Activated CD8-positive, alpha-beta memory T cell treated with anti-CD3 and anti-CD28 coated beads, Interleukin-2, amount 50 U/mL, for 24 hours (primary cell): ENCODE results near the gene CEP250.
A peak's percentile ranks its signal among the peaks of the same experiment; 100 is the strongest.
"Not testable (repeated sequence)": the region's sequence is repeated elsewhere in the genome, so short reads cannot be mapped to it uniquely, and the experiment has no call there.

Source experiments
- DNase-seq: peaks from one replicate; pipeline ENCODE4 v3.0.0-alpha.2; 2020; ENCODE audit errors: extremely low read depth

Gene CEP250

DNA sequence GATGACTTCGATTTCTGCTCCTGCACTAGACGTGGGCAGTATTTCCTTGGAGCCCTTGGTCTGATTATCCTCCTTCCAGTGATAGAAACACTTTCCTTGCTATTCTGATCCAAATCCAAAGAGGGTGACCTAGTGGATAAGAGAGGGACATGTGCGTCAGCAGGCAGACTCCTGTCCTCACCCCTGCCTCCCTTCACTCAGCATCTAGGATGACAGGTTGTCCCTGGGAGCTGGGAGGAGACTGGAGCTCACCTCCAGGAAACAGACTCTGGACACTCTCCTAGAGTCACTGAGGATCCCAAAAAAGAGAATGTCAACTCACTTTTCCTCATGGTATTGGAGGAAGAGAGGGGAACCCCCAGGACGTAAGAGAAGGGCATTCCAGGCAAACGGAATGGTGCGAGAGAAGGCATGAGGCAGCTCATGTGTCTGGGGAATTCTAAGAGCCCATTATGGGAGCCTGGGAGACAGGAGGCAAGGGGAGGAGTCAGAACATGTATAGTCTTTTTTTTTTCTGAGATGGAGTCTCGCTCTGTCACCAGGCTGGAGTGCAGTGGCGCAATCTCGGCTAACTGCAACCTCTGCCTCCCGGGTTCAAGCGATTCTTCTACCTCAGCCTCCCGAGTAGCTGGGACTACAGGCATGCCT is 71.8 kb downstream of the CEP250 start:
- no peak for DNase-seq

DNA sequence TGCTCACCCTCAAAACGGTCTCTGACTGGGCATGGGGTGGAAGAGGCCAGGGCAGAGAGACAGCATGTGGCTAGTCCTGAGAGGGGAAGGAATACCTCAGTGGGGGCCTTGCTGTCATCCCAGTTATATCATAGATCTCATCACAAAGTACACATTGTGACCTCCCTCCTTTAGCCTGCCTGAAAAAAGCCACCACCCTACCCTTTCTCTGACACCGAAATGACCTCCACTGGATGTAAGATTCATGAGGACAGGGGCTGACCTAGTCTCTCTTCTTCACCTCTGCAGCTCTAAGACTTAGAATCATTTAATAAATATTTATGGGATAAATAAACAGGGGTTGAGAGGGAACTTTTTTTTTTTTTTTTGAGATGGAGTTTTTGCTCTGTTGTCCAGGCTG is 74.2 kb downstream of the CEP250 start, which contains the start of gene C20orf173:
Gene C20orf173 (minus strand): TSS at position 101 of the 400 bp plus-strand sequence. CDS start 279 bp downstream, outside the sequence.
- no peak for DNase-seq

DNA sequence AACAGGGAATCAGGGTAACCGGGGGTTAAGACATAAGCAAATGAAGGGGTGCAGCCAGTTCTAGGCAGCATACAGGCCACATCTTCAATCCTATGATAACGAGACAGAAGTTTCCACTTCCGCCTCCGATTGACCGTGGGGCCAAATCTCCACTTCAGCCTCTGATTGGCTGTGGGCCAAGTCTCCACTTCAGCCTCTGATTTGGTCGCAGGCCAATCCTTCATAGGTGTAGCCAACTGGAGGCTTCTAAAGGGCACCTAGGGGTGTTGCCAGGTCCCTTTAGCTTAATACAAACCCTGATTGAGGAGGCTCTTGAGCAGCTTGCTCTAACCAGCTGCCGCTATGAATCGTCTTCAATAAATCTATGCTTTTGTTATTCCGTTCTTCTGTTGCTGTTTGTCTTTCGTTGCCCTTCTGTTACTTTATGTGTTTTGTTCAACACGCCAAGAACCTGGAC is 84.4 kb downstream of the CEP250 start:
- no peak for DNase-seq

DNA sequence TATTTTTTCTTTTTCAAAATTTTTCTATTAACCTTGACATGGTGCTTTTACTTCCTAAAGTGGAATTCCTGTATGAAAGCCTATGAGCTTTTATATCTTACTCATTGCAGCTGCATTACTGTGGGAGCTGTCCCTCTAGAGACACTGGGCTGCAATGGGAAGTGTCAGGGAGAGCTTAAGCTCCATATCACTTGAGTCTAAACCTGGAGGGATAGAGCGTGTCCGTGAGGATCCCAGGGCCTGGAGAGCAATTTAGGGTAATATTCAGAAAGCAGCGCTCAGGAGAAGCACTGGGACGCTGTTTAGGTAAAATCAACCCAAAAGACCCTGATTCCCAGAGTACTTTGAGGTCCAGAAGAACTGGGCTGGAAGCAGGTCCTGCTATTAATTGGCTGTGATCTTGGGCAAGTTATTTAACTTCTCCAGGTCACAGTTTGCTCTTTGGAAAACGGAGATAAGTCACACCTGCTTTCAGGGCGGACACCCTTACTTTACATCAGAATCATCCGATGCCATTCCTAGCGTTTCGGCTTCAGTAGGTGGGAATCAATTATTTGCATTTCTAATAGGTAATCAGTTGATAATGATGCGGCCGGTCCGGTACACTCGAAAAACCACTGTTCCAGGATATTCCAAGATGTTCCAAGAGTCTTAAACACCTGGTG is 85.9 kb downstream of the CEP250 start:
- no peak for DNase-seq

DNA sequence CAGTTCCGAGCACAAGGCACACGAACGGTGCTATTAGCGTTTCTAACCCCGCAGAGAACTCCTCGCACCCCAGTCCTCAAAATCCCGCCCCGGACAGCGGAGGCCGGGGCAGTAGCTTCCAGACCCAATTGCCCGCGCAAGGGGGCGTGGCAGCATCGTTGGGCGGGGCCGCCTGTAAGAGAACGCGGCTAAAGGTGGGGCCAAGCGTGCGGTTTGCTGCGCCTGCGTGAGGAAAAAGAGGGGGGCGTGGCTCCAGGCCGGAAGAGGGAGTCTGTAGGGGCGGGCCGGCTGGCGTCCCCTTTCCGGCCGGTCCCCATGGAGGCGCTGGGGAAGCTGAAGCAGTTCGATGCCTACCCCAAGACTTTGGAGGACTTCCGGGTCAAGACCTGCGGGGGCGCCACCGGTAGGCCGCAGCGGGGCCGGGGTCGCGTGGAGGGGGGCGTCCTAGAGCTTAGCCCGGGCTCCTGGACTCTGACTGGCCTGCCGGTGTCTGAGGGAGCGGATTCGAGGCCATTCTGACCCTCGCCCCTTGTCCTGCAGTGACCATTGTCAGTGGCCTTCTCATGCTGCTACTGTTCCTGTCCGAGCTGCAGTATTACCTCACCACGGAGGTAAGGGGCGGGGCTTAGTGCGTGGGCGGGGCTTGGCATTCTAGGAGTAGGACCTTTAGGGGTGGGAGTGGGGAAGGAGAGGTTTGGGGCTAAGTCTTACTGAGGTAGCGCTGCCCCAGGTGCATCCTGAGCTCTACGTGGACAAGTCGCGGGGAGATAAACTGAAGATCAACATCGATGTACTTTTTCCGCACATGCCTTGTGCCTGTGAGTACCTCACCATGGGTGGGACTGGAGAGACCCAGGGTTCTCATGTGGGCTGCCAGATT is 86.6 kb downstream of the CEP250 start, which contains the start of gene ERGIC3:
Gene ERGIC3 (plus strand): TSS at position 296 of the 880 bp plus-strand sequence. CDS start 20 bp downstream, at position 316.
- DNase-seq, result peak; percentile 94

DNA sequence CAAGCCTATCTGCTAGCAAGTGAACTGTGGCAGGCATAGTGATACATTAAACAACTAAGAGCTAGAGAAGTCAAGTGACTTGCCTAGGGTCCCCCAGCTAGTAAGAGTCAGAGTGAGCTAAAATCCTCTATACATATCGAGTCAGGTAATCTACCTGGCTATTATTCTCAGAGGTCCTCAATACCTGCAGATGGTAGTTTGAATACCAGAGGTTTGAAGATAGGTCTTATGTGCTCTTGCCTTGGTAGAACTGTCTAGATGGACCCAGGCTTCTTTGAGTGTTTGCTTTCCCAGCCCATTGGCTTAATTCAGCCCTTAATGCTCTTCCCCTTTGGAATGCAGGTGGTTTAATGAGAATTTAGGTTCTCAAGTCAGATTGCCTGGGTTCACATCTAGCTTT is 87.6 kb downstream of the CEP250 start:
- DNase-seq, result no peak

DNA sequence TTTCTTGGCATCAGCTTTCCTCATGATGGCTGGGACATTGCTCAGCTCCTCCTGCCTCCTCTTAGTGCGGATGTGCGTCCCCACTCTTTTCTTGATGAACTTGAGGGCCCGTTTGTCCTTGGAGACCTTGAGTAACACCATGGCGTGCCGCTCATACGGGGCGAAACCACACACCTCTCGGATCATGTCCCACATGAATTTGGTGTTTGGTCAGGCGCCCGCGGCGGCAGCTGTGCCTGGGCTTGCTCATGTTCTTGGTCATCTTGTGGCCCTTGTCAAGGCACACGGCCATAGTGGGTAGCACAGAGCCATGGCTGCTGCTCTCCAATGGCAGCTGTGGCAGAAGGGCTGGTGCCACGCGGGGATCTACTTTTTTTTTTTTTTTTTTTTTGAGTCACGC is 89.0 kb downstream of the CEP250 start:
- no peak for DNase-seq

DNA sequence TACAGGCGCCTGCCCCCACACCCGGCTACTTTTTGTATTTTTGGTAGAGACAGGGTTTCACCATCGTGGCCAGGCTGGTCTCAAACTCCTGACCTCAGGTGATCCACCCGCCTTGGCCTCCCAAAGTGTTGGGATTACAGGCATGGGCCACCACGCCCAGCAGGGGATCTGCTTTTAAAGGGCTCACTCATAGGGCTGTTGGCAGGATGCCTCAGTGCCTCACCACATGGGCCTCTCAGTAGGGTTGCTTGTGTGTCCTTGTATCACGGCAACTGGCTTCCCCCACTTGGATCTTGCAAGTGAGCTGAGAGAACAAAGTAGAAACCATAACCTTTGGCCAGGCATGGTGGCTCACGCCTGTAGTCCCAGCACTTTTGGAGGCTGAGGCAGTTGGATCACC is 89.5 kb downstream of the CEP250 start:
- DNase-seq, result not testable (repeated sequence)

DNA sequence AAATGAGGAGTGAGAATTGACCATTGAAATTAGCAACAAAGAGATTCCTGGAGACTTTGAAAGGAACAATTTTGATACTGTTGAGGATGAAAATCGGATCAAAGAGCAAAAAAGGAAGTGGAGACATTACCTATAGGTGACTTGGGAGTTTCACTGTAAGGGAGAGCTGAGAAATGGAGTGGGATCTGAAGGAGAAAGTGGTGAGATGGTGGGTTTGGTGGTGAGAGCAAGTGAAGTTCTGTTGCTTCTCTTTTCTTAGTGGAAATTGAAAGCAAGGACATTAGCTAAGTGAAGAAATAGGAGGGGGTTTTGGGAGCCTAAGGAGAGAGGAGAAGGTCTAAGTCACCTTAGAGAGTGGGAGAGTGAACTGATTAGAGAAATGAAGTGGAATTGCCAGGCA is 90.7 kb downstream of the CEP250 start:
- no peak for DNase-seq

DNA sequence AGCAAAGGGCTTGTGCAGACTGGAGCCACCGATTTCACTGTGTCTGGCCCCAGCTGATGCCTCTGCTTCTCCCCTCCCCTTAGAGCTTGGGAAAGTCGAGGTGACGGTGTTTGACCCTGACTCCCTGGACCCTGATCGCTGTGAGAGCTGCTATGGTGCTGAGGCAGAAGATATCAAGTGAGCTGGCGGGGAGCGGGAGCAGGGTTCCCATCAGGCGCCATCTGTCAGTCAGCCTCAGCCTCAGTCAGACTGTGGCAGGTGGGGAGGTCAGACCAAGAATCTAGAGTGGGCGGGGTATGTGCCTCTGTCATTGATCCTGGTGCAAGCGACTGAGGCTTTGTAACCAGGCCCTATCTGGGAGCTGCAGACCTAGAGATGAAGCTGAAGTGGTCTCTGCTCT is 91.9 kb downstream of the CEP250 start:
- DNase-seq, result no peak

DNA sequence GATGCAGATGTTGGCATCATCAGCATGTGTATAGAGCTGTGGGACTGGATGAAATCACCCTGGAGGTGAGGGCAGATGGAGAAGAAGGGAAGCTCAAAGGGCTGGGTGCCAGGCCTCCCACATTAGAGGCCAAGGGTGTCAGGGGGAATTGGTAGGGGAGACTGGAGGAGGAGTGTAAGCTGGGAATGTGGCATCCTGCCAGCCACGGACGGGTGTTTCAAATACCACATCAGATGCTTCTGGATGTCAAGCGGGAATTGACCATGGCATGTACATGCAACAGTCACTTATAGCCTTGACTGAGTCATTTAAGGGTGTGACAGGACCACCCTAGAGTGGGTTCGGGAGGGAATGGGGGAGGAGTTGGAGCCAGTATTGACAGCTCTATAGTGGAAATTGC is 96.1 kb downstream of the CEP250 start:
- DNase-seq, result no peak

DNA sequence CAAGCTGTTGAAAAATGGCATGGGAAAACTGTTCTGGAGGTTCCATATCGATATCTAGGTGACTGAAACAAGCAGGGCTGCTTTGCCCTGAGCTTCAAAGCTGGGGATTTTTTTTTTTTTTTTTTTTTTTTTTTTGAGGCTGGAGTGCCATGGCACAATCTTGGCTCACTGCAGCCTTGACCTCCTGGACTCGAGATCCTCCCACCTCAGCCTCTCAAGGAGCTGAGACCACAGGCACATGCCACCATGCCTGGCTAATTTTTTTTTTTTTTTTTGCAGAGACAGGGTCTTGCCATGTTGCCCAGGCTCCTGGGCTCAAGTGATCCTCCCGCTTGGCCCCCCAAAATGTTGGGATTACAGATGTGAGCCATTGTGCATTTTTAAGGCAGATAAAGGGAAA is 97.5 kb downstream of the CEP250 start:
- DNase-seq, result no peak

DNA sequence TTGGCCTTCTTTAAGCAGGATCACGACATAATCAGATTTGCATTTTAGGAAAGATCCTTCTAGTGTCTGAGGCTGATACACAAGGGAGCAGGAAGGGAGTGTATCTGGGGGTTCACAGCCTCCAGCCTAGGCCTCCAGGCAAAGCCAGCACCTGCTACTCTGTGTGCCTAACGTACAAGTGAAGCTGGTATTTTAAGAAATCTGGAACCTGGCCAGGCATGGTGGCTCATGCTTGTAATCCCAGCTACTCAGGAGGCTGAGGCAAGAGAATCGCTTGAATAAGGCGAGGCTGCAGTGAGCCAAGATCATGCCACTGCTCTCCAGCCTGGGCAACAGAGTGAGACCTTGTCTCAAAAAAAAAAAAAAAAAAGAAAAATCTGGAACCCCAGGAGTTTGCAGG is 100.1 kb downstream of the CEP250 start:
- not testable (repeated sequence) for DNase-seq

DNA sequence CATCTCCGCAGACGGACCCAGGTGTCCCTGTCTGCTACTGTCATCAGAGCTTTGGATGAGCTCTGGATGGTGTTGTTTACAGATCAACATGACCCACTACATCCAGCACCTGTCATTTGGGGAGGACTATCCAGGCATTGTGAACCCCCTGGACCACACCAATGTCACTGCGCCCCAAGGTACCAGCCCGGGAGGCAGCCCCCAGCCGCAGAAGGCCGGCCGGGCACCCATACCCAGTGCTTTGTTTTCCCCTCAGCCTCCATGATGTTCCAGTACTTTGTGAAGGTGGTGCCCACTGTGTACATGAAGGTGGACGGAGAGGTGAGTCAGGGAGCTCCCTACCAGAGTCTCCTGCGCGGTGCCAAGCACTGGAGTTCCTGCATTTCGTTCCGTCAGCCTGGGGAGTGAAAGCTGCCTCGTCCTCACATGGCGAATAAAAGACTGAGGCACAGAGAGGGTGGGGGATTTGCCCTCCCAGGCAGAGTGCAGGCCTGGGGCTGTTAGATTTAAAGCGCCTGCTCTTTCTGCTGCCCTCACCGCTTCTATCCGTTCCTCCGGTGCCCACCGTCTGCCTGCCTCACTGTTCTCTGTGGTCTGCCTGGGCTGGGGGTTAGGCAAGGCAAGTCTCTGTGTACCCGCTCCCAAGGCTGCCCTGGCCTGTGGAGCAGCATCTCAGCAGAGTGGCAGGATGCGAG is 100.7 kb downstream of the CEP250 start:
- no peak for DNase-seq

DNA sequence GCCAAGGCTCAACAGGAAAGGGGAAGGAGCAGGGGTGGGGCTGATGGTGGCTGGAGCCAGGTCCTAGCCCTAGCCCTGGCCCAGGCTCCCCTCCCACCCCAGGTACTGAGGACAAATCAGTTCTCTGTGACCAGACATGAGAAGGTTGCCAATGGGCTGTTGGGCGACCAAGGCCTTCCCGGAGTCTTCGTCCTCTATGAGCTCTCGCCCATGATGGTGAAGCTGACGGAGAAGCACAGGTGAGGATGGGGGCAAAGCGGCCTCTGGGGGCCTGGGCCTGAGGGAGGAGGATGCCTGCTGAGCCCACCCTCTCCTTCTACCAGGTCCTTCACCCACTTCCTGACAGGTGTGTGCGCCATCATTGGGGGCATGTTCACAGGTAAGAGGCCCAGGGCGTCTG is 101.5 kb downstream of the CEP250 start:
- DNase-seq, result no peak

DNA sequence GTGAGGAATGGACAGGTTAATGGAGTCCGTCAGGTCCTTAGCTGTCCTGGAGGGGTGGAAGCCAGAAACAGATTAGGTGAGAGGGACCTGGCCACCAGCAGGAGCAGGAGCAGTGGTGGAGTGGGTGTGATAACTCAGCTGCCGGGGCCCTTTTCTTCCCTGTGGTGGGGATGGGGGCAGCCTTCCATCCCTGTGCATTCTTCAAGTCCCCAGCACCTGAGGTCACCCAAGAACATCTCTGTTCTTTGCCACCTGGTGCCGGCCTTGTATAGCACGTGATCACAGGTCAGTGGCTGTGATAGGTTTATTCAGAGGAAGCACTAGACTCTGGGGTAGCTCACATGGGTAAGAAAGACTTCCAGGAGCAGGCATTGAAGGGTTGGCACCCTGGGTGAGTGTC is 103.1 kb downstream of the CEP250 start:
- DNase-seq, result no peak

DNA sequence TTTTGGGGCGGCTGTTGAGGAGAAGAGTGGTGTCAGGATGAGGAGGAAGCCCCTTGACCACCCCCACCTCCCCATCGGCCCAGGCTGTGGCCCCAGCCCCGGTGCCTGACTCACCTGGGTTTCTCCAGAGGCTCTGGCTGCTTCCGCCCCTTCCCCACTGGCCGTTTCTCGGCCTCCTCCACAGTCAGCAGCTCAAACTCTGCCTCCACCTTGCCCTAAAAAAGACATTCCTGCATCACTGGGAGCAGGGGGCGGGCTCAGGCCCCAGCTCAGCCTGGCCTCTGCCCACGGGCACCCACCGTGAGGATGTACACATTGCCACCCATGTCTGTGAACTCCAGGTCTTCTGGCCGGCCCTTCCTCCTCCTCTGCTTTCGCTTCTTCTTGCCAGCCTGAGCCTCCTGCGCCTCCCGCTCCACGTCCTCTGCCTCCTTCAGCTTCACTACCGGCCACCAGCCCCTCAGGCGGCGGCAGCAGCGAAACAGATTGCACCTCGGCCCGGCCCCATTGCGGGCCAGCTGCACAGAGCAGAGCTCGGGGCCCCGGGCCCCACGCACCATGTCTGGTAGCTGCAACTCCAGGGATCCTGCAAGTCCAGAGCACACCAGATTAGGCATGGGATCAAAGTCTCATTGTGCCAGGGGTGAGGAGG is 103.8 kb downstream of the CEP250 start:
- no peak for DNase-seq

DNA sequence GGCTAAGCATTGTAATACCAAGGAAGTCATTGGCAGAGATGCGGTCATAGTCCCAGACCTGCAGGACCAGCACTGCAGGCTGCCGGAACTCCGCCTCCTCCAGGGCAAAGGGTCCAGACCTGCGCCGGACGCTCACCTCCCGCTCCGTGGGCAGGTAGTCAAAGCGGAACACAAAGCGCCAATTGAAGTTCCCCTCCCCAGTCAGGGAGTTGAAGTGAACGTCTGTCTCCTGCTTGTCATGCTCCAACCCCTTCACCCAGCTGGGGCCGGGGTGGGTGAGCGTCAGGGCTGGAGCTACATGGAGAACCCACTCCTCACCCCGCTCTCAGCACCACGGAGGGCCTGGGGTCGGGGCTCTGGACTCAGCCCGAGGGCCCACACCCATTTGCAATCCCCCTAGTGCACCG is 104.7 kb downstream of the CEP250 start:
- no peak for DNase-seq

DNA sequence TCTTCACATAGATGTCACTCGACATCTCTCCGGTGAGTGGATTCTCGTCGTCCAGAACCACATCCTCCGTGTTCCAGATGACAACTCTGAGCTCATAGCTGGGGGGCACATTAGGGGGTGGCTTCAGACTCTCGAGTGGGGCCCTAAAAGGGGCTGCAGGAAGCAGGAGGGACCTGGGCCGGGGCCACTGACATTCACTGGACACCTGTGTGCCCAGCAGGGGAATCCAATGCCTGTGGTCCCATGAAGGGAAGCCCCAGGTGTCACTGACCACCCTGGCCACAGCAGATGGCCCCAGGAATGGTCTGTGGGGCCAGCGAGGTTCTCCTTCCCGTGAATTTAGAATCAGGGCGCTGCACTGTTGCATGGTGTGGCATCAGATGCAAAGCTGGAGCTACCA is 105.1 kb downstream of the CEP250 start:
- DNase-seq, result no peak

DNA sequence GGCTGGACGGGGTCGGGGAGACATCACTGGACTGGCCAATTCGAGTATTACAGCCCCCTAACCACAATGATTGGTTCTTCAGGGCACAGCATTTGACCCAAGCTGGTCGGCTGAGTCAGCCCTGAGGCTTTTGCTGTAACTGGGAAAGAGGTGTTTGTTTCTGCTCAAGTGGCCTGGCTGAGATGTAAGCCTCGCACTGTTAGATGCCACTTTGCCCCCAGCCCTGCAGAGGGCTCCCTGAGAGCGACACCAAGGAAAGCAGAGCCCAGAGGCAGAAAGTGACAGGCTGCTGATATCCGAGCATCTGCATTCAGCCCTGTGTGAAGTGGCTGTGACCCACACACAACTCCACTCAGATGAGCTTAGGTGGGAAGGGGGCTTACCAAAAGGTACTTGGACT is 105.9 kb downstream of the CEP250 start:
- no peak for DNase-seq

DNA sequence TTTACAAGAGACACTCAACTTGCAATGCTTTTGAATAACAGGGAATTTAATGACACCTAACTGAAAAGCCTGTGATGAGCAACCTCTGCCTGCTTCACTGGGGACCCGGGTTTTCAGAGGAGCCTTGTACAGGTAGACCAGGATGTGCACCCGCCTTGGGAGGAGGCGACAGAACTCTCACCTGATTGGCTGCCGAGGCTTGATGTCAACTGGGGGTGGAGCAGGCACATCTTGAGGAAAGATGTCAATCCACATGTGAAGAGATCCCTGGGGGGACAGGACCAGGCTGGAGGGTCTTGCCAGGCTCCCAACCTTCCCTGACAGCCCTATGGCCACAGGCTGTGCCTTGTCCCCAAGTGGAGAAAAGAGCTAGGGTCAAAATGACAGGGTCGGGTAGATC is 106.3 kb downstream of the CEP250 start:
- no peak for DNase-seq
